ENCODE results near the gene KLHL17.
A peak's percentile ranks its signal among the peaks of the same experiment; 100 is the strongest.

The KLHL17 gene

GRCh38 chr1:963301-963651 is 2.9 kb downstream of the KLHL17 start:
- WGBS (ENCODE audit: insufficient coverage, insufficient read length), result no CpG with 5 or more reads among the region's 16 CpGs
- H3K27ac ChIP-seq (ENCODE audit: low read length), result no peak overlapping the region
- H3K27me3 ChIP-seq (ENCODE audit: control insufficient read depth, insufficient read depth, low read length), result peaks cover 4% of the 10 kb centered on the region; the same call in 1 of the 2 replicates
- H3K9me3 ChIP-seq (ENCODE audit: control insufficient read depth, insufficient read depth, low read length), result no peaks in the 10 kb centered on the region
- peaks cover 1% of the 10 kb centered on the region; the same call in 1 of the 2 replicates for H3K4me1 ChIP-seq (ENCODE audit: control insufficient read depth, insufficient read depth, low read length)
- H3K4me3 ChIP-seq (ENCODE audit: low read length), result no peak overlapping the region
- DNase-seq (ENCODE audit: low read depth, low spot score), result no peak
- peaks cover 19% of the 10 kb centered on the region for H3K36me3 ChIP-seq (ENCODE audit: control insufficient read depth, insufficient read depth, low read length)

- Histone ChIP-seq H3K4me1 (ENCODE audit: control insufficient read depth, insufficient read depth, low read length) (peaks cover 1% of the 10 kb centered on the region; the same call in 1 of the 2 replicates), H3K27me3 (ENCODE audit: control insufficient read depth, insufficient read depth, low read length) (peaks cover 5% of the 10 kb centered on the region; the same call in 1 of the 2 replicates), H3K27ac (ENCODE audit: low read length) (no peak overlapping the region), H3K36me3 (ENCODE audit: control insufficient read depth, insufficient read depth, low read length) (peaks cover 19% of the 10 kb centered on the region), H3K4me3 (ENCODE audit: low read length) (no peak overlapping the region), H3K9me3 (ENCODE audit: control insufficient read depth, insufficient read depth, low read length) (no peaks in the 10 kb centered on the region)
- no CpG with 5 or more reads among the region's 47 CpGs for WGBS (ENCODE audit: insufficient coverage, insufficient read length)
- no peak for DNase-seq (ENCODE audit: low read depth, low spot score)
Measured at GRCh38 chr1:963746-964525, 3.6 kb downstream of the KLHL17 start.

- no peak overlapping the region for H3K27ac ChIP-seq (ENCODE audit: low read length)
- no peaks in the 10 kb centered on the region for H3K9me3 ChIP-seq (ENCODE audit: control insufficient read depth, insufficient read depth, low read length)
- DNase-seq (ENCODE audit: low read depth, low spot score), result no peak
- peaks cover 19% of the 10 kb centered on the region for H3K36me3 ChIP-seq (ENCODE audit: control insufficient read depth, insufficient read depth, low read length)
- no CpG with 5 or more reads among the region's 51 CpGs for WGBS (ENCODE audit: insufficient coverage, insufficient read length)
- H3K4me3 ChIP-seq (ENCODE audit: low read length), result no peak overlapping the region
- H3K27me3 ChIP-seq (ENCODE audit: control insufficient read depth, insufficient read depth, low read length), result peaks cover 5% of the 10 kb centered on the region; the same call in 1 of the 2 replicates
- peaks cover 1% of the 10 kb centered on the region; the same call in 1 of the 2 replicates for H3K4me1 ChIP-seq (ENCODE audit: control insufficient read depth, insufficient read depth, low read length)
Measured at GRCh38 chr1:964691-965525, 4.5 kb downstream of the KLHL17 start.

- Histone ChIP-seq H3K4me1 (ENCODE audit: control insufficient read depth, insufficient read depth, low read length) (peaks cover 4% of the 10 kb centered on the region), H3K36me3 (ENCODE audit: control insufficient read depth, insufficient read depth, low read length) (peaks cover 19% of the 10 kb centered on the region), H3K27ac (ENCODE audit: low read length) (no peak overlapping the region), H3K27me3 (ENCODE audit: control insufficient read depth, insufficient read depth, low read length) (peaks cover 5% of the 10 kb centered on the region; the same call in 1 of the 2 replicates), H3K4me3 (ENCODE audit: low read length) (no peak overlapping the region), H3K9me3 (ENCODE audit: control insufficient read depth, insufficient read depth, low read length) (no peaks in the 10 kb centered on the region)
- DNase-seq (ENCODE audit: low read depth, low spot score), result no peak
- WGBS (ENCODE audit: insufficient coverage, insufficient read length), result no CpG with 5 or more reads among the region's 26 CpGs
Measured at GRCh38 chr1:965526-966134, 5.2 kb downstream of the KLHL17 start.

GRCh38 chr1:966135-966703 is 5.8 kb downstream of the KLHL17 start, which contains the start of gene PLEKHN1:
Gene PLEKHN1 (plus strand): TSS chr1:966482. CDS start chr1:966532, 50 bp downstream.
- Histone ChIP-seq H3K27me3 (ENCODE audit: control insufficient read depth, insufficient read depth, low read length) (peaks cover 5% of the 10 kb centered on the region; the same call in 1 of the 2 replicates), H3K4me3 (ENCODE audit: low read length) (peak within 1 kb of the TSS; percentile 42; the same call in 1 of the 2 replicates), H3K36me3 (ENCODE audit: control insufficient read depth, insufficient read depth, low read length) (peaks cover 19% of the 10 kb centered on the region), H3K27ac (ENCODE audit: low read length) (no peak within 1 kb of the TSS), H3K9me3 (ENCODE audit: control insufficient read depth, insufficient read depth, low read length) (no peaks in the 10 kb centered on the region), H3K4me1 (ENCODE audit: control insufficient read depth, insufficient read depth, low read length) (peaks cover 6% of the 10 kb centered on the region)
- WGBS (ENCODE audit: insufficient coverage, insufficient read length), result no CpG with 5 or more reads among the region's 31 CpGs
- no peak for DNase-seq (ENCODE audit: low read depth, low spot score)

- WGBS (ENCODE audit: insufficient coverage, insufficient read length), result no CpG with 5 or more reads among the region's 60 CpGs
- Histone ChIP-seq H3K27ac (ENCODE audit: low read length) (no peak overlapping the region), H3K36me3 (ENCODE audit: control insufficient read depth, insufficient read depth, low read length) (peaks cover 19% of the 10 kb centered on the region), H3K4me3 (ENCODE audit: low read length) (peak overlapping the region; percentile 42; the same call in 1 of the 2 replicates), H3K9me3 (ENCODE audit: control insufficient read depth, insufficient read depth, low read length) (no peaks in the 10 kb centered on the region), H3K4me1 (ENCODE audit: control insufficient read depth, insufficient read depth, low read length) (peaks cover 6% of the 10 kb centered on the region), H3K27me3 (ENCODE audit: control insufficient read depth, insufficient read depth, low read length) (peaks cover 5% of the 10 kb centered on the region; the same call in 1 of the 2 replicates)
- DNase-seq (ENCODE audit: low read depth, low spot score), result no peak
Measured at GRCh38 chr1:966704-967300, 6.4 kb downstream of the KLHL17 start.

GRCh38 chr1:967466-968343 is 7.3 kb downstream of the KLHL17 start:
- WGBS (ENCODE audit: insufficient coverage, insufficient read length), result no CpG with 5 or more reads among the region's 23 CpGs
- no peak overlapping the region for H3K4me3 ChIP-seq (ENCODE audit: low read length)

GRCh38 chr1:969260-969855 is 9.0 kb downstream of the KLHL17 start:
- WGBS (ENCODE audit: insufficient coverage, insufficient read length), result no CpG with 5 or more reads among the region's 15 CpGs
- H3K4me1 ChIP-seq (ENCODE audit: control insufficient read depth, insufficient read depth, low read length), result peaks cover 6% of the 10 kb centered on the region
- no peak overlapping the region for H3K4me3 ChIP-seq (ENCODE audit: low read length)
- H3K36me3 ChIP-seq (ENCODE audit: control insufficient read depth, insufficient read depth, low read length), result no peaks in the 10 kb centered on the region; the same call in 1 of the 2 replicates
- no peaks in the 10 kb centered on the region for H3K9me3 ChIP-seq (ENCODE audit: control insufficient read depth, insufficient read depth, low read length)
- H3K27me3 ChIP-seq (ENCODE audit: control insufficient read depth, insufficient read depth, low read length), result peaks cover 5% of the 10 kb centered on the region; the same call in 1 of the 2 replicates
- DNase-seq (ENCODE audit: low read depth, low spot score), result no peak
- no peak overlapping the region for H3K27ac ChIP-seq (ENCODE audit: low read length)

More at GRCh38 chr1:967466-968343, 7.3 kb downstream of the KLHL17 start:
- Histone ChIP-seq H3K9me3 (ENCODE audit: control insufficient read depth, insufficient read depth, low read length) (no peaks in the 10 kb centered on the region), H3K27me3 (ENCODE audit: control insufficient read depth, insufficient read depth, low read length) (peaks cover 5% of the 10 kb centered on the region; the same call in 1 of the 2 replicates), H3K27ac (ENCODE audit: low read length) (no peak overlapping the region), H3K36me3 (ENCODE audit: control insufficient read depth, insufficient read depth, low read length) (peaks cover 15% of the 10 kb centered on the region), H3K4me1 (ENCODE audit: control insufficient read depth, insufficient read depth, low read length) (peaks cover 6% of the 10 kb centered on the region)
- no peak for DNase-seq (ENCODE audit: low read depth, low spot score)

Data from iPS DF 6.9 (cell line).